ENCODE measurements around the gene P3H2. TPM values are rescaled to one million over a fixed set of nuclear protein-coding genes. Genes with fewer than 3 reads are reported as not detected.

Gene P3H2
- total and polyA plus RNA-seq, 2 experiments from 2014 or later, result 14.5 TPM

- H3K9me3 ChIP-seq (ENCODE audit: low read depth), result no peaks in the 10 kb centered on the region
- no peak overlapping the region for H2AFZ ChIP-seq
- H3K36me3 ChIP-seq (replicated peaks; ENCODE audit: insufficient read depth, low read depth), result no peaks in the 10 kb centered on the region
- H3K79me2 ChIP-seq, result peaks cover 5% of the 10 kb centered on the region
- no peak overlapping the region for H3K4me3 ChIP-seq
- peaks cover 39% of the 10 kb centered on the region for H3K4me1 ChIP-seq (ENCODE audit: insufficient read depth)
- no peaks in the 10 kb centered on the region for H4K20me1 ChIP-seq (ENCODE audit: insufficient read depth, poor library complexity, severe bottlenecking)
- TF ChIP-seq EZH2 (IDR thresholded peaks at IDR 0.05; ENCODE audit: borderline replicate concordance) (no peak), EZH2phosphoT487 (IDR thresholded peaks at IDR 0.05; ENCODE audit: low read depth, severe bottlenecking, unreplicated experiment) (no peak)
- TF ChIP-seq, protein P1, sequence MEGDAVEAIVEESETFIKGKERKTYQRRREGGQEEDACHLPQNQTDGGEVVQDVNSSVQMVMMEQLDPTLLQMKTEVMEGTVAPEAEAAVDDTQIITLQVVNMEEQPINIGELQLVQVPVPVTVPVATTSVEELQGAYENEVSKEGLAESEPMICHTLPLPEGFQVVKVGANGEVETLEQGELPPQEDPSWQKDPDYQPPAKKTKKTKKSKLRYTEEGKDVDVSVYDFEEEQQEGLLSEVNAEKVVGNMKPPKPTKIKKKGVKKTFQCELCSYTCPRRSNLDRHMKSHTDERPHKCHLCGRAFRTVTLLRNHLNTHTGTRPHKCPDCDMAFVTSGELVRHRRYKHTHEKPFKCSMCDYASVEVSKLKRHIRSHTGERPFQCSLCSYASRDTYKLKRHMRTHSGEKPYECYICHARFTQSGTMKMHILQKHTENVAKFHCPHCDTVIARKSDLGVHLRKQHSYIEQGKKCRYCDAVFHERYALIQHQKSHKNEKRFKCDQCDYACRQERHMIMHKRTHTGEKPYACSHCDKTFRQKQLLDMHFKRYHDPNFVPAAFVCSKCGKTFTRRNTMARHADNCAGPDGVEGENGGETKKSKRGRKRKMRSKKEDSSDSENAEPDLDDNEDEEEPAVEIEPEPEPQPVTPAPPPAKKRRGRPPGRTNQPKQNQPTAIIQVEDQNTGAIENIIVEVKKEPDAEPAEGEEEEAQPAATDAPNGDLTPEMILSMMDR (IDR thresholded peaks at IDR 0.05; ENCODE audit: poor library complexity), result no peak
- H3K9me2 ChIP-seq (replicated peaks; ENCODE audit: insufficient read depth), result no peaks in the 10 kb centered on the region
- H3K27ac ChIP-seq, result no peak overlapping the region
- 66% methylated on average over 2 of the region's 2 CpGs for WGBS (ENCODE audit: low lambda C conversion rate, missing lambda C conversion rate)
- no peaks in the 10 kb centered on the region for H3K27me3 ChIP-seq
- DNase-seq (ENCODE audit: low spot score), result no peak
- no peak overlapping the region for H3K4me2 ChIP-seq
These were observed 78.1 kb downstream of the P3H2 start for GRCh38 chr3:190042558-190042957.

DNA sequence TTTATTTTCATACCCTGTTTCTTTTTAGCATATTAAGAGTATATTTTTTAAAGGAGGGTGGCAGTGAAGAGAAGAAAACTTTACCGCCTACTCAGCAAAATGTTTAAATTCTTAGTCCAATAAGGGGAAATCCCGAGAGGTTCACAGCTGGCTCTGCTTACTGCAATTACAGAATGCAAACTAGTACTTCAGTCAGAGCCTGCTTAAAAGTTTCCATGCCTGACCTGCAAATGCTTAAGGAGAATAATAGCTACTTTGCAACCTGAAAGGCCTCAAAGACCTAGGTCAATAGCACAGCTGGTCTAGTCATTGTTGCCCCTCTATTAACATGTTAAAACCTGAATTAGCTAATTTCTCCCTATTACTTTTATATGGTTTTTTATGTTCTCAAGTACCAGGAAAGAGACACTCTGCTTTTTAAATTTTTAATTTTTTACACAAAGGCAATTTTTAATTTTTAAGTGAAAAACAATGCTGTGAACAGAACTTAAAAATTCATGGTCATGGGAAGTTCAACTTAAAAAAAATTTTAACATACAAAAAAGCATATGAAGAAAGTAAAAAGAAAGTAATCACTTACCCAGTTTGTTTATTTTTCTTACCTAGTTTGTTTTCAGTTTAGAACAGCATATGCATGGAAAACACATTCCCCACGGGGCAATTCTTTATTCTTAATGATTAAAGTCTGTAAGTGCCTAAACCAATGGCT lies 79.2 kb downstream of the P3H2 start:
- Histone ChIP-seq H3K27me3 (no peaks in the 10 kb centered on the region), H3K4me3 (no peak overlapping the region), H3K36me3 (replicated peaks; ENCODE audit: insufficient read depth, low read depth) (no peaks in the 10 kb centered on the region), H3K27ac (no peak overlapping the region), H3K9me3 (ENCODE audit: low read depth) (no peaks in the 10 kb centered on the region), H3K79me2 (peaks cover 5% of the 10 kb centered on the region), H3K4me2 (peak overlapping the region; percentile 18), H3K9me2 (replicated peaks; ENCODE audit: insufficient read depth) (no peaks in the 10 kb centered on the region), H3K4me1 (ENCODE audit: insufficient read depth) (peaks cover 39% of the 10 kb centered on the region), H2AFZ (no peak overlapping the region), H4K20me1 (ENCODE audit: insufficient read depth, poor library complexity, severe bottlenecking) (no peaks in the 10 kb centered on the region)
- DNase-seq (ENCODE audit: low spot score), result peak; percentile 34
- WGBS (ENCODE audit: low lambda C conversion rate, missing lambda C conversion rate), result 25% methylated on average over 3 of the region's 3 CpGs
- TF ChIP-seq EZH2 (IDR thresholded peaks at IDR 0.05; ENCODE audit: borderline replicate concordance) (no peak), EZH2phosphoT487 (IDR thresholded peaks at IDR 0.05; ENCODE audit: low read depth, severe bottlenecking, unreplicated experiment) (no peak)
- TF ChIP-seq, protein P1 (IDR thresholded peaks at IDR 0.05; ENCODE audit: poor library complexity), result no peak

- Histone ChIP-seq H3K79me2 (peaks cover 5% of the 10 kb centered on the region), H3K27me3 (no peaks in the 10 kb centered on the region), H3K36me3 (replicated peaks; ENCODE audit: insufficient read depth, low read depth) (no peaks in the 10 kb centered on the region), H3K27ac (no peak overlapping the region), H3K9me2 (replicated peaks; ENCODE audit: insufficient read depth) (no peaks in the 10 kb centered on the region), H2AFZ (no peak overlapping the region), H4K20me1 (ENCODE audit: insufficient read depth, poor library complexity, severe bottlenecking) (no peaks in the 10 kb centered on the region), H3K9me3 (ENCODE audit: low read depth) (no peaks in the 10 kb centered on the region), H3K4me2 (no peak overlapping the region), H3K4me1 (ENCODE audit: insufficient read depth) (peaks cover 38% of the 10 kb centered on the region), H3K4me3 (no peak overlapping the region)
- WGBS (ENCODE audit: low lambda C conversion rate, missing lambda C conversion rate), result 54% methylated on average over 5 of the region's 5 CpGs
- DNase-seq (ENCODE audit: low spot score), result no peak
- TF ChIP-seq EZH2phosphoT487 (IDR thresholded peaks at IDR 0.05; ENCODE audit: low read depth, severe bottlenecking, unreplicated experiment), result no peak
- TF ChIP-seq, protein P1 (IDR thresholded peaks at IDR 0.05; ENCODE audit: poor library complexity), result no peak
- TF ChIP-seq EZH2 (IDR thresholded peaks at IDR 0.05; ENCODE audit: borderline replicate concordance), result no peak
These were observed 80.6 kb downstream of the P3H2 start for GRCh38 chr3:190040145-190040544.

Measured in hepatocyte (in vitro differentiated cells).